Measurements from ENCODE around the gene NETO1. TPM values are rescaled to one million over a fixed set of nuclear protein-coding genes. Genes with fewer than 3 reads are reported as not detected.

NETO1 gene
- 0.05 TPM for polyA plus RNA-seq (2013)

- Histone ChIP-seq H3K27ac (ENCODE audit: insufficient read depth in 1 of 2, low read depth in 1 of 2, low read length in 2 of 2, poor library complexity in 1 of 2, severe bottlenecking in 2 of 2) (no peak within 1 kb of the TSS), H3K9me3 (ENCODE audit: control extremely low read depth in 1 of 5, control insufficient read depth in 4 of 5, insufficient read depth in 2 of 5, low read depth in 1 of 5, low read length in 4 of 5) (no peaks in the 10 kb centered on the region), H3K4me1 (ENCODE audit: control extremely low read depth in 1 of 4, control insufficient read depth in 4 of 4, insufficient read depth in 4 of 4, low read length in 3 of 4) (peaks cover 0 to 27% (median 15%) of the 10 kb centered on the region in 4 experiments), H3K27me3 (replicated peaks in 2 of 5; ENCODE audit: control insufficient read depth in 4 of 5, insufficient read depth in 5 of 5, low read length in 4 of 5) (peaks cover 12 to 88% (median 40%) of the 10 kb centered on the region in 5 experiments), H3K4me3 (ENCODE audit: control insufficient read depth in 1 of 7, extremely low read depth in 1 of 7, insufficient read depth in 4 of 7, low read depth in 2 of 7, low read length in 6 of 7) (peak within 1 kb of the TSS; percentile 15 to 63 (median 54)), H3K36me3 (ENCODE audit: control insufficient read depth in 4 of 4, insufficient read depth in 4 of 4, low read length in 3 of 4) (no peaks in the 10 kb centered on the region)
- peak in 1 of 3 donors; percentile 5 for DNase-seq
- ChIA-PET CTCF (no interaction called here), POLR2A (no interaction called here)
- WGBS (ENCODE audit: insufficient coverage), result 1% methylated on average over 43 of the region's 85 CpGs
Measured at GRCh38 chr18:72867746-72868584, at the start of gene NETO1. Gene NETO1 (minus strand): TSS chr18:72867987. CDS start chr18:72867291, 696 bp downstream.

- Histone ChIP-seq H3K9me3 (ENCODE audit: control extremely low read depth in 1 of 5, control insufficient read depth in 4 of 5, insufficient read depth in 2 of 5, low read depth in 1 of 5, low read length in 4 of 5) (no peaks in the 10 kb centered on the region), H3K27me3 (replicated peaks in 2 of 5; ENCODE audit: control insufficient read depth in 4 of 5, insufficient read depth in 5 of 5, low read length in 4 of 5) (no peaks in the 10 kb centered on the region), H3K36me3 (ENCODE audit: control insufficient read depth in 4 of 4, insufficient read depth in 4 of 4, low read length in 3 of 4) (no peaks in the 10 kb centered on the region), H3K4me3 (ENCODE audit: control insufficient read depth in 1 of 7, extremely low read depth in 1 of 7, insufficient read depth in 4 of 7, low read depth in 2 of 7, low read length in 6 of 7) (no peak overlapping the region), H3K4me1 (ENCODE audit: control extremely low read depth in 1 of 4, control insufficient read depth in 4 of 4, insufficient read depth in 4 of 4, low read length in 3 of 4) (no peaks in the 10 kb centered on the region), H3K27ac (ENCODE audit: insufficient read depth in 1 of 2, low read depth in 1 of 2, low read length in 2 of 2, poor library complexity in 1 of 2, severe bottlenecking in 2 of 2) (no peak overlapping the region)
- ChIA-PET CTCF (no interaction called here), POLR2A (no interaction called here)
- WGBS (ENCODE audit: insufficient coverage), result 97% methylated on average over 5 of the region's 5 CpGs
- DNase-seq, result no peak
Measured at GRCh38 chr18:72910045-72910444, 42.3 kb upstream of the NETO1 start.

- no peak overlapping the region for H3K27ac ChIP-seq (ENCODE audit: insufficient read depth in 1 of 2, low read depth in 1 of 2, low read length in 2 of 2, poor library complexity in 1 of 2, severe bottlenecking in 2 of 2)
- H3K4me3 ChIP-seq (ENCODE audit: control insufficient read depth in 1 of 7, extremely low read depth in 1 of 7, insufficient read depth in 4 of 7, low read depth in 2 of 7, low read length in 6 of 7), result no peak overlapping the region
- peaks cover 0 to 2% (median 0%) of the 10 kb centered on the region in 5 experiments for H3K27me3 ChIP-seq (replicated peaks in 2 of 5; ENCODE audit: control insufficient read depth in 4 of 5, insufficient read depth in 5 of 5, low read length in 4 of 5)
- H3K36me3 ChIP-seq (ENCODE audit: control insufficient read depth in 4 of 4, insufficient read depth in 4 of 4, low read length in 3 of 4), result no peaks in the 10 kb centered on the region
- ChIA-PET CTCF (no interaction called here), POLR2A (no interaction called here)
- DNase-seq, result no peak
- WGBS (ENCODE audit: insufficient coverage), result 80% methylated on average over 1 of the region's 2 CpGs
- no peaks in the 10 kb centered on the region for H3K9me3 ChIP-seq (ENCODE audit: control extremely low read depth in 1 of 5, control insufficient read depth in 4 of 5, insufficient read depth in 2 of 5, low read depth in 1 of 5, low read length in 4 of 5)
- H3K4me1 ChIP-seq (ENCODE audit: control extremely low read depth in 1 of 4, control insufficient read depth in 4 of 4, insufficient read depth in 4 of 4, low read length in 3 of 4), result no peaks in the 10 kb centered on the region
Measured at GRCh38 chr18:72908181-72908580, 40.4 kb upstream of the NETO1 start.

GRCh38 chr18:72903033-72903432 lies 35.2 kb upstream of the NETO1 start:
- CTCF ChIA-PET, result no interaction called here
- peaks cover 0 to 4% (median 0%) of the 10 kb centered on the region in 5 experiments for H3K27me3 ChIP-seq (replicated peaks in 2 of 5; ENCODE audit: control insufficient read depth in 4 of 5, insufficient read depth in 5 of 5, low read length in 4 of 5)
- H3K4me1 ChIP-seq (ENCODE audit: control extremely low read depth in 1 of 4, control insufficient read depth in 4 of 4, insufficient read depth in 4 of 4, low read length in 3 of 4), result no peaks in the 10 kb centered on the region
- H3K27ac ChIP-seq (ENCODE audit: insufficient read depth in 1 of 2, low read depth in 1 of 2, low read length in 2 of 2, poor library complexity in 1 of 2, severe bottlenecking in 2 of 2), result no peak overlapping the region
- POLR2A ChIA-PET, result no interaction called here
- no CpG with 5 or more reads among the region's 2 CpGs for WGBS (ENCODE audit: insufficient coverage)
- H3K36me3 ChIP-seq (ENCODE audit: control insufficient read depth in 4 of 4, insufficient read depth in 4 of 4, low read length in 3 of 4), result no peaks in the 10 kb centered on the region
- DNase-seq, result no peak
- H3K9me3 ChIP-seq (ENCODE audit: control extremely low read depth in 1 of 5, control insufficient read depth in 4 of 5, insufficient read depth in 2 of 5, low read depth in 1 of 5, low read length in 4 of 5), result no peaks in the 10 kb centered on the region
- no peak overlapping the region for H3K4me3 ChIP-seq (ENCODE audit: control insufficient read depth in 1 of 7, extremely low read depth in 1 of 7, insufficient read depth in 4 of 7, low read depth in 2 of 7, low read length in 6 of 7)

- DNase-seq, result no peak
- H3K9me3 ChIP-seq (ENCODE audit: control extremely low read depth in 1 of 5, control insufficient read depth in 4 of 5, insufficient read depth in 2 of 5, low read depth in 1 of 5, low read length in 4 of 5), result no peaks in the 10 kb centered on the region
- CTCF ChIA-PET, result no interaction called here
- no peaks in the 10 kb centered on the region for H3K4me1 ChIP-seq (ENCODE audit: control extremely low read depth in 1 of 4, control insufficient read depth in 4 of 4, insufficient read depth in 4 of 4, low read length in 3 of 4)
- H3K27me3 ChIP-seq (replicated peaks in 2 of 5; ENCODE audit: control insufficient read depth in 4 of 5, insufficient read depth in 5 of 5, low read length in 4 of 5), result peaks cover 0 to 3% (median 0%) of the 10 kb centered on the region in 5 experiments
- no peak overlapping the region for H3K27ac ChIP-seq (ENCODE audit: insufficient read depth in 1 of 2, low read depth in 1 of 2, low read length in 2 of 2, poor library complexity in 1 of 2, severe bottlenecking in 2 of 2)
- 74% methylated on average over 4 of the region's 4 CpGs for WGBS (ENCODE audit: insufficient coverage)
- POLR2A ChIA-PET, result no interaction called here
- H3K4me3 ChIP-seq (ENCODE audit: control insufficient read depth in 1 of 7, extremely low read depth in 1 of 7, insufficient read depth in 4 of 7, low read depth in 2 of 7, low read length in 6 of 7), result no peak overlapping the region
- no peaks in the 10 kb centered on the region for H3K36me3 ChIP-seq (ENCODE audit: control insufficient read depth in 4 of 4, insufficient read depth in 4 of 4, low read length in 3 of 4)
Measured at GRCh38 chr18:72899338-72899737, 31.6 kb upstream of the NETO1 start.

GRCh38 chr18:72898870-72899269 lies 31.1 kb upstream of the NETO1 start:
- POLR2A ChIA-PET, result no interaction called here
- 100% methylated on average over 1 of the region's 3 CpGs for WGBS (ENCODE audit: insufficient coverage)
- Histone ChIP-seq H3K27me3 (replicated peaks in 2 of 5; ENCODE audit: control insufficient read depth in 4 of 5, insufficient read depth in 5 of 5, low read length in 4 of 5) (peaks cover 0 to 2% (median 0%) of the 10 kb centered on the region in 5 experiments), H3K4me1 (ENCODE audit: control extremely low read depth in 1 of 4, control insufficient read depth in 4 of 4, insufficient read depth in 4 of 4, low read length in 3 of 4) (no peaks in the 10 kb centered on the region), H3K36me3 (ENCODE audit: control insufficient read depth in 4 of 4, insufficient read depth in 4 of 4, low read length in 3 of 4) (no peaks in the 10 kb centered on the region), H3K4me3 (ENCODE audit: control insufficient read depth in 1 of 7, extremely low read depth in 1 of 7, insufficient read depth in 4 of 7, low read depth in 2 of 7, low read length in 6 of 7) (no peak overlapping the region), H3K9me3 (ENCODE audit: control extremely low read depth in 1 of 5, control insufficient read depth in 4 of 5, insufficient read depth in 2 of 5, low read depth in 1 of 5, low read length in 4 of 5) (no peaks in the 10 kb centered on the region), H3K27ac (ENCODE audit: insufficient read depth in 1 of 2, low read depth in 1 of 2, low read length in 2 of 2, poor library complexity in 1 of 2, severe bottlenecking in 2 of 2) (no peak overlapping the region)
- no peak for DNase-seq
- CTCF ChIA-PET, result no interaction called here

- peaks cover 0 to 1% (median 0%) of the 10 kb centered on the region in 5 experiments for H3K9me3 ChIP-seq (ENCODE audit: control extremely low read depth in 1 of 5, control insufficient read depth in 4 of 5, insufficient read depth in 2 of 5, low read depth in 1 of 5, low read length in 4 of 5)
- H3K36me3 ChIP-seq (ENCODE audit: control insufficient read depth in 4 of 4, insufficient read depth in 4 of 4, low read length in 3 of 4), result no peaks in the 10 kb centered on the region
- no CpG with 5 or more reads among the region's 2 CpGs for WGBS (ENCODE audit: insufficient coverage)
- peaks cover 0 to 2% (median 0%) of the 10 kb centered on the region in 5 experiments for H3K27me3 ChIP-seq (replicated peaks in 2 of 5; ENCODE audit: control insufficient read depth in 4 of 5, insufficient read depth in 5 of 5, low read length in 4 of 5)
- no peak overlapping the region for H3K4me3 ChIP-seq (ENCODE audit: control insufficient read depth in 1 of 7, extremely low read depth in 1 of 7, insufficient read depth in 4 of 7, low read depth in 2 of 7, low read length in 6 of 7)
- POLR2A ChIA-PET, result no interaction called here
- no peaks in the 10 kb centered on the region for H3K4me1 ChIP-seq (ENCODE audit: control extremely low read depth in 1 of 4, control insufficient read depth in 4 of 4, insufficient read depth in 4 of 4, low read length in 3 of 4)
- DNase-seq, result peak in 2 of 3 donors; percentile 1 to 5
- H3K27ac ChIP-seq (ENCODE audit: insufficient read depth in 1 of 2, low read depth in 1 of 2, low read length in 2 of 2, poor library complexity in 1 of 2, severe bottlenecking in 2 of 2), result no peak overlapping the region
- CTCF ChIA-PET, result no interaction called here
Measured at GRCh38 chr18:72895548-72895947, 27.8 kb upstream of the NETO1 start.
